Kasumi-1 (cell line): ENCODE measurements around the gene FAM53B.

ENCODE experiments used
- DNase-seq, 2 experiments: peaks; one replicate each; lab custom pipeline; 2025; lab: John Stamatoyannopoulos, UW

Gene FAM53B

DNA sequence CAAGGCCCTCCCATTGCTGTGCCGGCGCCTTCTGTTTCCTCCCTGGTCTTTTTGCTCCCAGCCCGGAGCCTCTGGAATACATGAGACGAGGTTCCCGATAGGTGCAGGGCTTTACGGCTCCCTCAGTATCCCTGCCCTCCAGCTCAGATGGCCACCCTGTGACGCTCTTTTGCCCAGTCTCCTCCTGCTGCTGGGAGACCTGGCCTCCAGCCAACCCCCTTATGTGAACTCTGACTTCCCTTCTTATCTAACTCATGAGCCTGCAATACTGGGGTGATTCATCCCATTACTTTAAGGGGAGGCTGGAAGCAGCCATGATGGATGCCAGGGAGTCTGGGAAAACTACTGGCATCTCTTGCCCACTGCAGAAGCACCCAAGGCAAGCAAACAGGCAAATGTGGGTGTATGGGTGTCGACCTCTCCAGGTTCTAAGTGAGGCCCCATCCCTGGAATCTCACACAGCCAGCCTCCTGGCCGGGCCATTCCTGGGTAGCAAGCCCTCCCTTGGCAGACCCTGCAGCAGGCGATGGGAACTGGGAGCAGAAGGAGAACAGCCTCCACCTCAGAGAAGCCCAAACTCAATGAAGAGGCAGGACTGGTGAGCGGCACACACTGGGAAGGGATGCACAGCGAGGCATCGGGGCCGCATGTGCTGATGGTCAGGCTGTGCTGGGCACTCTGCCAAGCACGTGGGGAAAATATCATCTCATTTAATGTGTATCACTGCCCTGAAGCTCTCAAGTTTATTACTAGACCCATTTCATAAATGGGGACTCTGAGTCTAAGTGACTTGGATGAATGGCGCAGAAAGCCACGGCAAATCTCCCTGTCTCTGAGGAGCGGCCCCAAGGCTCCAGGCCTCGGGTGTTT is 97.5 kb downstream of the FAM53B start:
- DNase-seq: peak; percentile 27 to 37

DNA sequence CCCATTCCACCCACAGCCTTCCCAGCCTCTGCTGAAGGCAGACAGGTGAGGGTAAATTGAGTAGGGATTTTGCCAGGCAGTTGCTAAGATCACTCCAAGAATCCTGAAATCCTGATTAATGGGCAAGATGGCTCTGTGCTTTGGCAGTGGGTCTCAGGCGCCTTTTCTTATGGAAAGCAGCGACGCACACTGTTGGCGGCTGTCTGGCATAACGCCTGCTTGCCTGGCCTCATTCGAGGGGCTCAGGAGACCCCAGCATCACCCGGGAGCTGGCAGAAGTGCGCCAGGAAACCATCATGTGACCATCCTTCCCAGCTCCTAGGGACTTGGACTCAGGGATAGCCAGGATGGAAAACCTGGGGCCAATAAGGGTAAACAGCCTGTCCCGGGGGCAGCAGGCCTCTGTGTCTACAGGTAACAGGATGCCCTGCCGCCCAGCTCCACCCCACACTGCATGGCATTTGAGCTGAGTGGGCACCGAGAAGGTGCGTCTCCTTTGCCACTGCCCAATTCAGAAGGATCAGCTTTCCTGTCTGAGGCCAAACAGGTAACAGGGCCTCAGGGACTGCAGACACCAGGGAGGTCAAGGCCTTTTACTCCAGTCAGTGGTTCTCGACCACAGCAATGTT is 98.6 kb downstream of the FAM53B start:
- no peak for DNase-seq

- DNase-seq: no peak
These were observed 99.3 kb downstream of the FAM53B start for GRCh38 chr10:124644771-124645415.

- DNase-seq: no peak
These were observed 99.9 kb downstream of the FAM53B start for GRCh38 chr10:124644236-124644635.

DNA sequence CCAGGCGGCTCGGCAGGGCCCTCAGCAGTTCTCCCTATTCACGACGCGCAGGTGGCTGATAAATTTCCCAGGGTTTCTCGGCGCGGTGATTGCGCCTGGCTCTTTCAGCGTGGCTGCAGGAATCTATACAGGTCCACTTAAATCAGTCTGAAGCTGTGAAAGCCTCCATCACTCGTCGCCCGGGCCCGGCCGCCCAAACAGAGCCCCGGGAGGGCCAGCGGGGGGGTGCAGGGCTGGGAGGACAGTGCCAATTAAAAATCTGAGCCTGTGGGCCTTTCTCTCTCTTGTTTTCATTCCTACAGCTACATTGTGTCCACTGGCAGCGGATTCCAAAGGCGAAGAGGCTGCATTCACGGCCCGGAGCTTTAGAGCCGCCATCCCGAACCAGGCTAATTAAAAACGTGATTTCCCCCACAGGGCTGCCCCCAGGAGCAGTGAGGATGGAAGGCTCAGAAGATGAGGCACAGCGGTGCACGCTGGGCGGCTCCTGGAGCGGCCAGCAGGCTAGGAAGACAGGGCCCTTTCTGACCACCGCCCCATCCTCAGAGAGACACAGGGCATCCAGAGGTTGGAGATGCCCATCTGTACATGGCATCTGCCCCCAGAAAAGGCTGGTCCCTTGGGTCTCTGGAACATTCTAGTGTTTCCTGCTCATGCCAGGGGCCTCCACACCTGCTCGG is 100.7 kb downstream of the FAM53B start:
- DNase-seq: no peak

DNA sequence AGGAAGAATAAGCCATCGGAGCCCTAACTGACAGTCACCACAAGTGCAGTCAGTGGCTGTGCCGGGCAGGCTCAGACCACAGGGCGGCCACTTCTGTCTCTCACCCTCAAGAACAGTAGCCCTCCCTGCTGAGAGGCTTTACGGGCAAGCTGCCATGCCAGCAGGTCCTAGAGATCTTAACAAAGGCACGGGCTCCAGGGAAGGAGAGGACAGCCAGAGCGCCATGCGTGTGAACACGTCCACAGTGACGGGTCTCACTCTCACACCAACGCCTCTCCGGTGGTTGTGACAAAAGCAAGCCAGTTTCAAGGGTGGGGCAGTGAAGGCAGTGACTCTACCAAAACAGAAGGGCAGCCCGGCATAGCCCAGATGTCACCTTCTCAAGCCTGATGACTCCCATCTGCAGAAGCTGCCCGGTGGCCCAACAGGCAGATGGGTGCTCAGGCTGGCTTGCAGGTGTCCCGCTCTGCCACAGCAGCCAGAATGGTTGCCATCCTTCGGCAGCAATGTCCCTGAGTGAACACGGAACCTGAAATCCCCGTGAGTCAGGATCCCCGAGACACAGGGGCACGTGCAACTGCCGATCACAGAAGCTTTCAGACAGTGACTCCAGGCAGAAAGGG is 102.0 kb downstream of the FAM53B start:
- DNase-seq: no peak

DNA sequence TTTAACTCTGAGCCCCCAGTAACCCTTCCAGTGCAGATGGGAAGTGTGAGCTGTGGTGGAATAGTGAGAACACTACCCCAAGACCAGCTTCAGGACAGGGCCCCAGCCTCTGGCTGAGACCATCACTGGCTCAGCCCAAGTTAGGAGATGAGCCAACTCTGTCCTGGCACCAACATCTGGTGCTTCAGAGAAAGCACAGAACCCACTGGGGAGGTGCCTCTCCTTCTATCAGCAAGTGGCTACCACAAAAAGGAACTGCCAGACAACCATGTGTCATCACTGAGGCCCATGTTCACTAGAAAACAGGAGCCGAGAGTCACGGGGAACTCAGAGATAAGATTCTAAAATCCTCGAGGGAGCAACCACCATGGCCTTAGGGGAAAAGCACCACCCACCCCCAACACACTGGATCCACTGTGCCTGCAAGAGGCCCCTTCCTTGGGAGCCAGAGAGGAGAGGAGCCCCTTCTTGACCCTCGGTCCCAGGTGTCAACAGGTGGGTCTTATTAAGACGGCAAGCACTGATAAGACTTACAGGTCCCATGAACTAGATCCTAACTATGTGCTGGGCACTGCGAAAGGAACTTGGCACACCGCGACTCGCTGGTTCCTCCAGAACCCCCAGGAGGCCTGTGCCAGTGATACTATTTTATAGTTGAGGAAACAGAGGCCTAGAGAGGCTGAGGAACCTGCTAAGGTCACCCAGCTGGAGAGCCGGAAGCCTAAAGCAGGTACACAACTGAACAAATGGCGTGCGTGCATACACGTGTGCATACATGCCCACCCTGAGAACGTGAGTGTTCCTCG is 102.7 kb downstream of the FAM53B start:
- peak; percentile 97 for DNase-seq

GRCh38 chr10:124640538-124641231 is 103.5 kb downstream of the FAM53B start:
- DNase-seq: peak; percentile 96 to 97

GRCh38 chr10:124640056-124640455 is 104.1 kb downstream of the FAM53B start:
- no peak for DNase-seq

- DNase-seq: no peak
These were observed 104.5 kb downstream of the FAM53B start for GRCh38 chr10:124639646-124640045.

DNA sequence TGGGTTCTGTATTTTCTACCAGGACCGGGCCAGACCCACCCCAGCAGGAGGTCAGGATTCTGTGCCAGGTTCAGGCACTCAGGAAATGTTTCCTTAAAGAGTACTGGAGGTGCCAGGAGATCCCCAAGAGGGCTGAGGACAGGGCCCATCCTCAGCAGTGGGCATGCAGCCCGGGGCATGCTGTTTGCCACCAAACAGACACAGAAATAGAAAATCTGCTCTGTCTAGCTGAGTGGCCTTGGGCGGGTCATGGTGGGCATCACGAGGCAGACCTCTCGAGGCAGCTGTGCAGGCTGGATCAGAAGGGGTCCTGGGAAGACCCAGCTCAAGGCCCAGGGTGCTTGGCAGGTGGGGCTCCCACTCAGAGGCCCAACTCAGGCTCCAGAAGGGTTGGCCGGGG is 105.0 kb downstream of the FAM53B start:
- DNase-seq: no peak

GRCh38 chr10:124637746-124638145 is 106.4 kb downstream of the FAM53B start:
- DNase-seq: no peak

GRCh38 chr10:124637091-124637700 is 107.0 kb downstream of the FAM53B start:
- DNase-seq: no peak

DNA sequence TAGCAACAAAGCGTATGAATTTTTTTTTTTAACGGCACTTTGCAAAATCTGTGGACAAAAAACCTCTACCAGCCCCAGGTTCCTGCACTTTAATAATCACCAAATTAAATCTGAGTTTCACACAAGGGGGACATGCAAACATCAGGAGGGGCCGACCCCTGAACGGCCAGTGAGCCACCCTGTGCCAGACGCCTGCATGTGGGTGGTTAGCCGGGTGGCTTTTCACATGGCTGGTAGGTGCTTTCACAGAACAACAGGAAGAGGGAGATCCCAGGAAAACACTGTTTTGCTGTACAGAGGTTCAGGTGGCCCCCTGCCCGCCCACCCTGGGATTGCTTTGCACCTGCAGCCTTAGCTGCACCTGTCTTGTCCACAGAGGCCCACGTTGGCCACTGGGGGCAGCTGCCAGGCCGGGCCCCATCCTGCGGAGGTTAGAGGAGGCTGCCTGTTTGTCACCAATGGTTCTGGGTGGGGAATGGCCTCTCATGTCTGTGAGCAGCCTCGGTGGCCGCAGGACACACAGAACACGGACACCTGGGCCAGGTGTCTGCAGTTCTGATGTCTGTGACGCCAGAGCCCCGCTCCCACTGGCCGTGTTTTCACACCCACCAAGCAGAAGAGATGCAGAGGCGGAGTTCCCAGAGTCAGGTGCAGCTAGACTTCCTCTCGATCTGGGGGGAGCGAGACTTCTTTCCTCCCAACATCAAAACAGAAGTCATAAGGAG is 107.7 kb downstream of the FAM53B start:
- no peak for DNase-seq

DNA sequence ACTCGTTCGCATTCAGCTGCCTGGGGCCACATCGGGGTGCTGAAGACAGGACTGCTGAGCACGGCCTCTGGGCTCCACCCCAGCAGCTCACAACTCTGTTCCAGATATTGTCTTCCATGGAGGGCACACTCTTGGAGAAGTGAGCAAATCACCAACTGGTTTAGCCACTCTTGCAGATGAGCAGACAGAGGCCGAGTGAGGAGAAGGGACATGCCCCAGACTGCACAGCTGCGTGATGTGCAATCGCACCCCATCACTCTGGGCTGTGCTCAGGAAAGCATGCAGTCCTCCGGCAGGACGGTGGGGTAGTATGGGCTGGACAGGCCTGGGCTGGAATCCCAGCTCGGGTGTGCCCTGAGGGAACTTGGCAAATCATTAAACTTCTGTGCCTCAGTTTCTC is 111.6 kb downstream of the FAM53B start:
- DNase-seq: no peak

DNA sequence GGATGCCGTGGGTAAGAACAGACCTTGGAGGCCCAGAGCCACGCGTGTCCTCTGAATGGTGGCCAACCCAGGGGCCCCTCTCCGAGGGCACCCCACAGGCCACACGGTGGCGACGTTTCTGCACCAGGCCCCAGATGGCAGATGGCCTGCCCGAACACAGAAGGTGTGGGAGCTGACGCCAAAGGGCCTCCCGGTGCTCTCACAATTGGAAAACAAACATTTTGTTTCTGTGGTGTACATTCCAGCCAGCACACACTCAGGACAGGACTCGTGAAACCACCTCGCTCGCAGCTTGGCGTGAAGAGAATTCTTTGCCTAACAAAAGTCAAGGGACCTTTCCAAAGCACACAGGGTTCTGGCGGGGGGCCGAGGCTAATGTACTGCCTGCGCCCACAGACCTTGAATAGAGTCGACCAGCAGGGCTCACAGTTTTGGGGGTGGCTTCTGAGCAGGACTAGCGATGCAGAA is 112.1 kb downstream of the FAM53B start:
- DNase-seq: peak in 1 of 2 experiments; percentile 30

DNA sequence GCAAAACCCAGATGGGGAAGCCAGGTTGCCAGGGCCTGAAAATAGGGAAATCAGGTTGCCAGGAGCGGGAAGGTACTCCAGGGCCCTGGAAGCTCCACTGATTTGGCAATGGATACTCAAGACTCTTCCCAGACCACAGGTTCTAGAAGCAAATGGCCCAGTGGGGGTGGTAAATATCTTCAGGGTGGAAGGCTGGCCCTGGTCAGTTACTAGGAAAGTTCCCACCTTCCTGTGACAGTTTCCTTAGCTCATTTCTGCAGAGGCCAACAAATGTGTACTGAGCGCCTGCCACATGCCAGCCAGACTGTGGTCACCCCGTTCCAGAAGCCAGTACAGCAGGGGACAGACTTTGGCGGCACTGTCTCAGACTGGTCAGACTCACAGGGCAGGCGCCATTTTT is 113.6 kb downstream of the FAM53B start:
- DNase-seq: no peak

GRCh38 chr10:124629842-124630241 is 114.3 kb downstream of the FAM53B start:
- DNase-seq: no peak

GRCh38 chr10:124629415-124629814 is 114.8 kb downstream of the FAM53B start:
- no peak for DNase-seq
